Activated T-helper 1 cell treated with anti-CD3 and anti-CD28 coated beads, Interleukin-12 subunit alpha, Interleukin-12 subunit beta, Interleukin-2, Interleukin-4 antibody, amounts not matched to agents 30 ng/mL and 10 ng/mL and 1 ng/mL, durations not matched to agents 14 hours and 24 hours and 36 hours (primary cell): ENCODE measurements around the gene PCSK5. TPM values are rescaled to one million over a fixed set of nuclear protein-coding genes. Genes with fewer than 3 reads are reported as not detected.

Experiments used
- DNase-seq: peaks from one replicate; pipeline ENCODE4 v3.0.0; 2021; ENCODE audit warnings: low spot score
- H3K27ac Mint-ChIP-seq: one replicate; pipeline ENCODE4 v1.8.0; 2021; ENCODE audit warnings: mild to moderate bottlenecking, mixed read lengths
- H3K27me3 Mint-ChIP-seq: one replicate; pipeline ENCODE4 v1.8.0; 2022; ENCODE audit warnings: mild to moderate bottlenecking, moderate library complexity, mixed read lengths; ENCODE audit not compliant: insufficient read depth
- H3K36me3 Mint-ChIP-seq: one replicate; pipeline ENCODE4 v1.8.0; 2021; ENCODE audit warnings: low read depth, mixed read lengths
- H3K4me1 Mint-ChIP-seq: one replicate; pipeline ENCODE4 v1.8.0; 2021; ENCODE audit warnings: low read depth, mixed read lengths
- H3K4me3 Mint-ChIP-seq: one replicate; pipeline ENCODE4 v1.8.0; 2021; ENCODE audit warnings: mild to moderate bottlenecking, moderate library complexity, mixed read lengths
- H3K9me3 Mint-ChIP-seq: one replicate; pipeline ENCODE4 v1.8.0; 2021; ENCODE audit warnings: mixed read lengths
- intact Hi-C: fragments of 100-400 bp; cut with micrococcal nuclease; formaldehyde crosslinking; loops from one replicate; pipeline ENCODE4 v1.15.1; 2024
- total RNA-seq: library from RNA; stranded (reverse); gene quantifications from 2 replicates; pipeline ENCODE4 v1.2.3, GENCODE V29; 2022

Gene PCSK5
- total RNA-seq, 1 donor from 2014 or later, result 3.3 TPM

DNA sequence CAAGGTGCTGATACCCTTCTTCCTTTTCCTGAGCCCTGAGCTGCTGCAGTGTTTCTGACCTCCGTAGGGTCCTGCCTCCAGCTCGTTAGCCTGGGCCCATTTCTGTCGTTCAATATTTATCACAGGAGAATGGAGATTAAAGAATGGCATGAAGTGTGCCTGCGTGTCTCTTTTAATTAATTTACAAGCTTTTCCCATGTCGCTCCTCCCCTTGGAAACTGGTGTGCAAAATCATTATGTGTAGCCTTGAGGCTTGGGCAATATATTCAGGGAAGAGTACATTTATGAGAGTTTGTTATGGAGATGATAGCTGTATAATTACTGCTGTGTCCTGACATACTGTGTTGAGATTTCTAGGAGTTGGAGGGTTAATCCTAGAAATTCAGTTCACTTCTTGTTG lies 99.7 kb downstream of the PCSK5 start:
- intact Hi-C loops, result no loop called here
- no peaks in the 10 kb centered on the region for H3K9me3 Mint-ChIP-seq
- no peaks in the 10 kb centered on the region for H3K27me3 Mint-ChIP-seq
- peaks cover 6% of the 10 kb centered on the region for H3K4me1 Mint-ChIP-seq
- peaks cover 11% of the 10 kb centered on the region for H3K36me3 Mint-ChIP-seq
- H3K4me3 Mint-ChIP-seq, result no peak overlapping the region
- no peak for DNase-seq
- H3K27ac Mint-ChIP-seq, result no peak overlapping the region

DNA sequence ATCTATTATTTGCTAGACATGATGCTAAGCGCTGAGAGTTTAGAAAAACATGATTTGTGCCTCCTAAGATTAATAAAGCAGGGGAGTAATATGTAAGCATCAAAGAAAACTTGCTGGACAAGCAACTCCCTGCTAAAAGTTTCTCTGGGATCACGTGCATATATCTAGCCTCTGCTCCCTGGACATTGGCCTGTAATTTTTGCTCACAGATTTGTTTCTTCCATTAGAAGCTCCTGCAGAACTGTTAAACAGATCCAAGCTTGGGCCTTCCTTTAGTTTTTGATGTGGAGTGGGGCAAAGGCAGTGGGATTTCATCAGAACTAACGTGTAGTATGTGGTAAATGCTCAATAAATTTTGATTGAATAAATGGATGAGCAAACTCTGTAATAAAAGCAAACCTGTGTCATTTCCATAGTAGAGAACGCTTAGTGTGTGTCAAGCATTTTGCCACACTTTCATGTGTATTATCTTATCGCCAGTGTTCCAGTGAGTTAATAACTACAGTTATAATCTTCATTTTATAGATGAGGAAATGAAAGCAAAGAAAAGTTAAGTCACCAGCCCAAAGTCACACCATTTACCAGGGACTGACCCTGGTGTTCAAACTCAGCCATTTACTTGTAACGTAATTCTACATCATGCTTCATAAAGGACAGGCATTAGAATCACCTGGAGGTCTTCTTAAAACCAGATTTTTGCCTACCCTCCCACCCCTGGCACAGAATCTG lies 100.3 kb downstream of the PCSK5 start:
- Mint-ChIP-seq H3K27ac (no peak overlapping the region), H3K4me3 (no peak overlapping the region), H3K9me3 (no peaks in the 10 kb centered on the region), H3K4me1 (peaks cover 6% of the 10 kb centered on the region), H3K27me3 (no peaks in the 10 kb centered on the region), H3K36me3 (peaks cover 11% of the 10 kb centered on the region)
- DNase-seq, result no peak
- intact Hi-C loops, result no loop called here

DNA sequence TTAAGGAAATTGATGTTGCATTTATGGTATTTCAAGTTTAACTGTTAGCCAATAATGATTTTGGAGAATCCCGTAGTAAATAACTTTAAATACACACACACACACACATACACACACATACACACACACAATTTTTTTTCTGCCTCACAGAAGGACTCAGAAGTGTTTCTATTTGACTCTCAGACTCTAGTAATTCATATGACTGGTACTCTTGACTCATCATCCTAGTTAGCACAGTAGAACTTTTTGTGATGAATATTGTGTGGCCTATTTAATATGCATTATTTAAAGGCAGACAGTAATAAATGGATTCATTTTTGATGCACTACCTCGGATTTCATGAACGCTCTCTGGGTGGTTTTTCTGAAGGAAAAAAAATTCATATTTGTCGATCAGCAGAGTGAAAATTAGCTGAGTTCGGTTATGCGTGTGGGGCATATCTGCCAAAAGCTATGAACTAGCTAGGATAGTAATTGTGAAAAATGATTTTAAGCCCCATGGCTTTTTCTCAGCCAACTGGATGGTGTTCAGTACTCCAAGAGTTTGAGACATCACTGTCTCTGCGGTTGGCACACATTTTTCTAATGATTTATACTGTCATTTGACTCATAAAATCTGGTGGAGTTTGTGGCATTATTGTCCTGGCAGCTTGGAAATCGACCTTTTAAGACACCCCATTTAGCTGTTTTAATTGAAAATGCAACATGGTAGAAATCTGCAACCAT lies 102.2 kb downstream of the PCSK5 start:
- intact Hi-C loops, result no loop called here
- Mint-ChIP-seq H3K36me3 (peaks cover 7% of the 10 kb centered on the region), H3K27ac (no peak overlapping the region), H3K27me3 (no peaks in the 10 kb centered on the region), H3K4me3 (no peak overlapping the region), H3K9me3 (no peaks in the 10 kb centered on the region), H3K4me1 (peaks cover 6% of the 10 kb centered on the region)
- no peak for DNase-seq

DNA sequence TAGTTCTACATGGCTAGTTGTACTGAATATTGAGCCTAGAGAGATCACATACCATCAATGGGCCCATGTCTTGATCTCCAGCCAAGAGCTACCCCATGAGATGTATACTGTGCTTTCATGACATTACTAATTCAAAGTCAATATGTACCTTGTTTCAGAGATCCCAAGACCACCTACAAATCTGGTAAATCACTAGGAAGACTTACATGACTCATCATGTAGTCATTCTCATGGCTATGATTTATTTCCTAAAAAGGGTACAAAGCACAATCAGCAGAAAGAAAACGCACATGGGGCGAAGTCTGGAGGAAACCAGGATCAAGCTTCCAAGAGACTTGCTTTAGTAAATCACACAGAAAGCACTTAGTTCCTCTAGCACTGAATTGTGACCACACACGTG lies 103.0 kb downstream of the PCSK5 start:
- Mint-ChIP-seq H3K27ac (no peak overlapping the region), H3K4me1 (peaks cover 6% of the 10 kb centered on the region), H3K4me3 (no peak overlapping the region), H3K27me3 (no peaks in the 10 kb centered on the region), H3K36me3 (peaks cover 7% of the 10 kb centered on the region), H3K9me3 (no peaks in the 10 kb centered on the region)
- no peak for DNase-seq
- intact Hi-C loops, result no loop called here

DNA sequence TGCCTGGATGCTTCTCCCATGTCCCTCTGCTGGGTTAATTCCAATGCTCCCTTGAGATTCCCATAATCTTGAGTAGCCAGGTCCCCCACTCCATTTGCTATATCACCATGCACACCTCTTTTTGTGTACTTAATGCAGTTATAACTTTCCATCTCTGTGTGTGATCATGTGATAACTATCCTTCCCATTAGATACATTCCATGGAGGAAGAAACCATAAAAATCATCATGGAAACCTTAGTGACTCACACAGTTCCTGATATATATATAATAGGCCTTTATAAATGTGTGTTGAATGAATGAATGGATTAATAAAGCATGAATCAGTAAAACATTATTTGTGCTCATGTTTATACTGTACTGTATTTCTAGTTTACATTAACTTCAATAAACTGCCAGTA lies 104.6 kb downstream of the PCSK5 start:
- no peak for DNase-seq
- H3K9me3 Mint-ChIP-seq, result no peaks in the 10 kb centered on the region
- H3K4me3 Mint-ChIP-seq, result no peak overlapping the region
- H3K27ac Mint-ChIP-seq, result no peak overlapping the region
- H3K4me1 Mint-ChIP-seq, result peaks cover 6% of the 10 kb centered on the region
- intact Hi-C loops, result no loop called here
- no peaks in the 10 kb centered on the region for H3K27me3 Mint-ChIP-seq
- peaks cover 5% of the 10 kb centered on the region for H3K36me3 Mint-ChIP-seq

DNA sequence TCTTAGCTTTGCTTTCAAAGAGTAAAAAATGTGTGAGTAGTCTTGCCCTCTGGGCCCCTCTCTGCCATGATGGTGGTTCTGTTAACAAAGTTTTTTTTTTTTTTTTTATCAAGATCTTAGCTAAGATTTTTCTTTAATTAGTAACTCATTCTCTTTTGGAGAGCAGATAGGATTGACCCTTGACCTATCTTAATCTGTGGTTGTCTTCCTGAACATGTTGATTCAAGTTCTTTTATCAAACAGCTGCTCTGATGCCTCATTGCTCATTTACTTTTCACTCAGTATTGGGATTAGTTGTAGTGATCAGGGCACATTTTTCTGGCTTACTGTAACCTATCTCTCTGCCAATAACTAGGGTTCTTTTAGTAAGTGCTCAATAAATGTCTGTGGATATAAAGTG lies 106.3 kb downstream of the PCSK5 start:
- H3K36me3 Mint-ChIP-seq, result peaks cover 5% of the 10 kb centered on the region
- H3K4me1 Mint-ChIP-seq, result peaks cover 6% of the 10 kb centered on the region
- no peaks in the 10 kb centered on the region for H3K27me3 Mint-ChIP-seq
- intact Hi-C loops, result no loop called here
- H3K9me3 Mint-ChIP-seq, result no peaks in the 10 kb centered on the region
- DNase-seq, result no peak
- no peak overlapping the region for H3K4me3 Mint-ChIP-seq
- H3K27ac Mint-ChIP-seq, result no peak overlapping the region

DNA sequence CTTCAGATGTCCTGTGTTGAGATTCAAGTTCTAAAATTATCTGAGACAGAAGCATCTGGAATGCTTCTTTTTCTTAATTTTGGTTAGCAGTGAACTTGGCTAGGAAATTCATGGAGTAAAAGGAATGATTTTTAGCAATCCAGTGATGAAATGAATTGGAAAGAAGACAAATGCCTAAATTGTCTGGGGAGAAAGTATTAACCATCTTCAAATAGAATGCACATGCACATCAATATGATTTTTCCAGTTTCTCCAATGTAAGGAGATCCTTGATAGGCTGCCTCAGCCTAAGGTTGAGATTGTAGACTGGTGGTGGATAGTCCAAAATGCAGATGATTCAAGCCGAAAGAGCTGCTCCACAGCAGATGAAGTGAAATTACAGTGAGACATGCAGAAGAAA lies 106.7 kb downstream of the PCSK5 start:
- intact Hi-C loops, result no loop called here
- DNase-seq, result no peak
- no peak overlapping the region for H3K27ac Mint-ChIP-seq
- no peaks in the 10 kb centered on the region for H3K27me3 Mint-ChIP-seq
- H3K4me1 Mint-ChIP-seq, result peaks cover 6% of the 10 kb centered on the region
- no peak overlapping the region for H3K4me3 Mint-ChIP-seq
- no peaks in the 10 kb centered on the region for H3K9me3 Mint-ChIP-seq
- peaks cover 5% of the 10 kb centered on the region for H3K36me3 Mint-ChIP-seq

DNA sequence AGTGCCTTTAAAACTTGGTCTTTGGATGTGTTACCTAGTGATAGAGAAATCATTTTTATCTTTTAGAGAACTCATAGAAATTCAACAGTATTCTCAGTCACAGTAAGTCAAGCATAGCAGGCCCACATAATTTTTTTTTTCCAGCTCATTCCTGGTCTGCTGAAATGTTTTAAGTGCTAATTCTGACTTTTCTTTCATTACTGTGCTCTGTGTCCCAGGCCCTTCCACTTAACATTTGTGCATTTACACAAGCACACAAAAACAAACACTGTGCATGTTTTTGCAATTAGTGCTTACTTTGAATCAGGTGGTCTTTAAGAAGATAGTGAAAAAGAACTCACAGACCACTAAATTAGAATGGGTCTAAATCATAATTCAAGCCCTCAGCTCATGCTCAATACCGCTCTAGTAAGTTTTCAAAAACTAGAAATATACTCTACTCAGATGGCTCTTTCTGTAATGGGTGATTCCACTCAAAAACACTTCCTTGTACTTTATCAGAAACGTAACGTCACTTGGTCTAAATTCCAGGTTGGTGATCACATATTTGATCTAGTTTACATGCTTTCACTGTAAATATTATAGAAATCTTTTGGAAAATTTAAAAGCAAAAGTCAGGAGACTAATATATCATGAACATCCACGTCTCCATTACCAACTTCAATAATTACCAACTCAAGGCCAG lies 107.8 kb downstream of the PCSK5 start:
- Mint-ChIP-seq H3K27ac (no peak overlapping the region), H3K4me3 (no peak overlapping the region), H3K4me1 (peaks cover 6% of the 10 kb centered on the region), H3K27me3 (no peaks in the 10 kb centered on the region), H3K36me3 (peaks cover 6% of the 10 kb centered on the region), H3K9me3 (no peaks in the 10 kb centered on the region)
- intact Hi-C loops, result no loop called here
- DNase-seq, result no peak

DNA sequence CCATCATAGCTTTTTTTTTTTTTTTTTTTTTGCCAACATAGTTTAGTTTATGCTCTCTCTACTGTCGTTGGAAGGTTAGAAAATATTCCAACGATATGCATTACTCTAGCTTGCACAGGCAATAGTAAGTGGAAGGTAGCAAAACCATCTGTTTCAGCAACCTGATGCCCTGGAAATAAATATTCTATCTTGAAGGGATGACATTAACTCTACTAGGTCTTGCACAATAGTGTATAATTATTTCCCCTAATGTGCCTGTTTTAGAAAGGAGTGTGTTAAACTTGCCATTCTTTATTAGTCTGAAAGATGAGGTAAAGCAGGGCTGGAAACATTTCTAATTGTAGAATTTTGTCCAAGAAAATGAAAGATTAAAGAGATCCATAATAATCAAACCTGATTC lies 111.0 kb downstream of the PCSK5 start:
- no peak overlapping the region for H3K27ac Mint-ChIP-seq
- peaks cover 1% of the 10 kb centered on the region for H3K36me3 Mint-ChIP-seq
- H3K9me3 Mint-ChIP-seq, result no peaks in the 10 kb centered on the region
- intact Hi-C loops, result loop anchor here (10.0 kb wide), 1 partner anchor 303 kb away; no protein-coding TSS in a partner anchor
- no peaks in the 10 kb centered on the region for H3K27me3 Mint-ChIP-seq
- peaks cover 14% of the 10 kb centered on the region for H3K4me1 Mint-ChIP-seq
- no peak overlapping the region for H3K4me3 Mint-ChIP-seq
- no peak for DNase-seq

DNA sequence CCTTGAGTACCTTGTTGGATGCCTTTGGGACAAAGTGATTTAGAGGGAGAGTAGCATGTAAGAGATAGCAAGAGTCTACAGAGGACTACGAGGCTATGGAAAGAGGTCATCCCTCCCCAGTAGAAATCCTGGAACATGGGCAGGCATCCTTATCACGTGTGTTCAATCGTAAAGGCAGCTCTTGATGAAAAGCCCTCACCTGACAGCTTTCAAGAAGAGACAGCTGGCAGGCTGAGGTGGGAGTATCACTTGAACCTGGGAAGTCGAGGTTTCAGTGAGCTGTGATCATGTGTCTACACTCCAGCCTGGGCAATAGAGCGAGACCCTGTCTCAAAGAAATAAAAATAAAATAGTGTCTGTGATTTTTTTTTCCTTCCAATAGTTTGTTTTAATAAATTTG lies 112.6 kb downstream of the PCSK5 start:
- no peak overlapping the region for H3K4me3 Mint-ChIP-seq
- no peak overlapping the region for H3K27ac Mint-ChIP-seq
- intact Hi-C loops, result loop anchor here (10.0 kb wide), 1 partner anchor 302 kb away; no protein-coding TSS in a partner anchor
- H3K4me1 Mint-ChIP-seq, result peaks cover 18% of the 10 kb centered on the region
- no peaks in the 10 kb centered on the region for H3K9me3 Mint-ChIP-seq
- no peaks in the 10 kb centered on the region for H3K27me3 Mint-ChIP-seq
- peaks cover 3% of the 10 kb centered on the region for H3K36me3 Mint-ChIP-seq
- no peak for DNase-seq

DNA sequence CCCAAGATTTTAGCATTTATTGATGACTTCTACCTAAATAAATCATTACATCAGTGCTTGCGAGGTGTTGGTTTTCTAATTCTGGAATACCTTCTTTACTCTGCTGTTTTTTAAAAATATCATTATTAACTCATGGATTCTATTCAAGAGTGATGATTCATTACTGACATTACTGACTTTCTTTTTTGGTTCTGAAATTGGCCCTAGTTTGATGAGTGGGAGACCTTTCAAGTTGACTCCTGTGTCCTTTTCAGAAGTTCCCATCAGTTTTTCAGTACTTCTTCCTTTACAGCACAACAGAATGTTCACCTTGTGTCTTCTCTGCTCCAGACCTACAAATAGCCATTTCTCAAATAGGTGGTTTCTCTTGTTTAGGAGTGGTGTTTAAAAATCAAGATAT lies 114.1 kb downstream of the PCSK5 start:
- intact Hi-C loops, result loop anchor here (1.0 to 10.0 kb wide), 2 partner anchors 20 to 300 kb away; no protein-coding TSS in a partner anchor
- H3K4me1 Mint-ChIP-seq, result peaks cover 21% of the 10 kb centered on the region
- H3K4me3 Mint-ChIP-seq, result no peak overlapping the region
- H3K27ac Mint-ChIP-seq, result no peak overlapping the region
- no peaks in the 10 kb centered on the region for H3K9me3 Mint-ChIP-seq
- H3K36me3 Mint-ChIP-seq, result peaks cover 3% of the 10 kb centered on the region
- H3K27me3 Mint-ChIP-seq, result no peaks in the 10 kb centered on the region
- DNase-seq, result no peak

DNA sequence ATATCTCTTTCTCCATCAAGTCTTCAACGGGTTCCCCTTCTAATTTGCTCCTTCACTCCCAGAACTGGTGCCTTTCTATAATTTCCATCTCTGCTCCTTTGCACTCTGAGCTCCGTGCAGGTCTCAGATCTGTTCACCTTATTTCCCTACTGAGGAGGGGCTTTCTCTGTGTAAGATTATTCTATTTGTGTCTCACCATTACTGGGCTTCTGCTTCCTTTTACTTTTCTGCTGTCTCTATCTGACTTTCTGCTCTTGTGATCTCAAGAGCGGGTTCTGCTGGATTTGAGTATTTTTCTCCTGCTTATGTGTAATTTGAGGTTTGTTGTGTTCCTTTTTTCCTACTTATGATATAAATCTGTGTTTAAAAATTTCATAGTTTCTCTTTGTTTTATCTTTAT lies 117.5 kb downstream of the PCSK5 start:
- peaks cover 1% of the 10 kb centered on the region for H3K36me3 Mint-ChIP-seq
- peaks cover 21% of the 10 kb centered on the region for H3K4me1 Mint-ChIP-seq
- peaks cover 3% of the 10 kb centered on the region for H3K27me3 Mint-ChIP-seq
- intact Hi-C loops, result loop anchor here (10.0 kb wide), 1 partner anchor 297 kb away; no protein-coding TSS in a partner anchor
- no peak overlapping the region for H3K4me3 Mint-ChIP-seq
- no peaks in the 10 kb centered on the region for H3K9me3 Mint-ChIP-seq
- no peak for DNase-seq
- no peak overlapping the region for H3K27ac Mint-ChIP-seq

DNA sequence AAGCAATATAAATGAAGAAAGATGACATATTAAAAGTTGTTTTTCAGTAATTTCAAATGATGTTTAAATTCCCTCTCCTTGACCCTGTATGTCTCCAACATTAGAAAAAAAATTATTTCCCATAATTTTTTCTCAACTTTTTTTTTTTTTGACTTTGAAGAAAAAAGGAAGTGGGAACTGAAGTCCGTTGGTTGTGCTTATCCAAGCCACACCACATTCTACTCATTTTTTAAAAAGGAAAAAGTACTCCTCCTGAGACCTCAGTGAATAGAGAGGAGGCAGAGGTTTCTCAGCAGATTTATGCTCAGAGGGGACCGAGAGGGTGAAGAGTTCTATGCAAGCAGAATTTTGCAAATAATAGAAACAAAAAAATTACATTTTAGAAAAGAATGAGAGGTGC lies 123.3 kb downstream of the PCSK5 start:
- intact Hi-C loops, result no loop called here
- Mint-ChIP-seq H3K27me3 (peaks cover 5% of the 10 kb centered on the region), H3K4me1 (peaks cover 4% of the 10 kb centered on the region), H3K36me3 (no peaks in the 10 kb centered on the region), H3K27ac (no peak overlapping the region), H3K4me3 (no peak overlapping the region), H3K9me3 (no peaks in the 10 kb centered on the region)
- no peak for DNase-seq
